ENCODE results near the gene SNTB2. TPM values are rescaled to one million over a fixed set of nuclear protein-coding genes. Genes with fewer than 3 reads are reported as not detected.

The SNTB2 gene
- total and polyA plus RNA-seq, 10 of the 15 experiments (the other 5 are each of a cell fraction or from before 2014, with no cell fraction given): 1.2 to 15.7 (median 5.0) TPM

GRCh38 chr16:69311533-69312387, 124.8 kb downstream of the SNTB2 start (continued):
- TF ChIP-seq, protein P1, sequence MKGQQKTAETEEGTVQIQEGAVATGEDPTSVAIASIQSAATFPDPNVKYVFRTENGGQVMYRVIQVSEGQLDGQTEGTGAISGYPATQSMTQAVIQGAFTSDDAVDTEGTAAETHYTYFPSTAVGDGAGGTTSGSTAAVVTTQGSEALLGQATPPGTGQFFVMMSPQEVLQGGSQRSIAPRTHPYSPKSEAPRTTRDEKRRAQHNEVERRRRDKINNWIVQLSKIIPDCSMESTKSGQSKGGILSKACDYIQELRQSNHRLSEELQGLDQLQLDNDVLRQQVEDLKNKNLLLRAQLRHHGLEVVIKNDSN (IDR thresholded peaks at IDR 0.05; ENCODE audit: borderline replicate concordance, extremely low read length, insufficient read depth, low read depth, low read length): no peak
- TF ChIP-seq HSF1 (IDR thresholded peaks at IDR 0.05; ENCODE audit: low read depth, low read length) (no peak), SMAD1 (IDR thresholded peaks at IDR 0.05; ENCODE audit: low read depth, partially characterized antibody) (no peak), IRF4 (IDR thresholded peaks at IDR 0.05; ENCODE audit: low read depth, low read length) (no peak), ASH2L (IDR thresholded peaks at IDR 0.05; ENCODE audit: borderline replicate concordance, low read depth) (peak; percentile 76; the same call in 1 of the 2 replicates), MYC (IDR thresholded peaks at IDR 0.05; ENCODE audit: insufficient read depth, insufficient read length, insufficient replicate concordance, low read length, severe bottlenecking) (no peak), GATAD2B (conservative IDR thresholded peaks at IDR 0.05; ENCODE audit: low read depth) (0 out of 2 replicates have a peak, but pooled peaks have one; percentile 79), GABPA (IDR thresholded peaks at IDR 0.05; ENCODE audit: low read depth) (no peak), LARP7 (IDR thresholded peaks at IDR 0.05) (peak; percentile 82), CBFB (IDR thresholded peaks at IDR 0.05; ENCODE audit: low read depth) (no peak), ZBTB40 (IDR thresholded peaks at IDR 0.05; ENCODE audit: borderline replicate concordance) (no peak), TBL1XR1 (IDR thresholded peaks at IDR 0.05; ENCODE audit: low read depth, low read length) (no peak), ZSCAN29 (IDR thresholded peaks at IDR 0.05) (no peak; the same call in 1 of the 2 replicates), PML (IDR thresholded peaks at IDR 0.05; ENCODE audit: low read length) (no peak)
- TF ChIP-seq, protein P2, sequence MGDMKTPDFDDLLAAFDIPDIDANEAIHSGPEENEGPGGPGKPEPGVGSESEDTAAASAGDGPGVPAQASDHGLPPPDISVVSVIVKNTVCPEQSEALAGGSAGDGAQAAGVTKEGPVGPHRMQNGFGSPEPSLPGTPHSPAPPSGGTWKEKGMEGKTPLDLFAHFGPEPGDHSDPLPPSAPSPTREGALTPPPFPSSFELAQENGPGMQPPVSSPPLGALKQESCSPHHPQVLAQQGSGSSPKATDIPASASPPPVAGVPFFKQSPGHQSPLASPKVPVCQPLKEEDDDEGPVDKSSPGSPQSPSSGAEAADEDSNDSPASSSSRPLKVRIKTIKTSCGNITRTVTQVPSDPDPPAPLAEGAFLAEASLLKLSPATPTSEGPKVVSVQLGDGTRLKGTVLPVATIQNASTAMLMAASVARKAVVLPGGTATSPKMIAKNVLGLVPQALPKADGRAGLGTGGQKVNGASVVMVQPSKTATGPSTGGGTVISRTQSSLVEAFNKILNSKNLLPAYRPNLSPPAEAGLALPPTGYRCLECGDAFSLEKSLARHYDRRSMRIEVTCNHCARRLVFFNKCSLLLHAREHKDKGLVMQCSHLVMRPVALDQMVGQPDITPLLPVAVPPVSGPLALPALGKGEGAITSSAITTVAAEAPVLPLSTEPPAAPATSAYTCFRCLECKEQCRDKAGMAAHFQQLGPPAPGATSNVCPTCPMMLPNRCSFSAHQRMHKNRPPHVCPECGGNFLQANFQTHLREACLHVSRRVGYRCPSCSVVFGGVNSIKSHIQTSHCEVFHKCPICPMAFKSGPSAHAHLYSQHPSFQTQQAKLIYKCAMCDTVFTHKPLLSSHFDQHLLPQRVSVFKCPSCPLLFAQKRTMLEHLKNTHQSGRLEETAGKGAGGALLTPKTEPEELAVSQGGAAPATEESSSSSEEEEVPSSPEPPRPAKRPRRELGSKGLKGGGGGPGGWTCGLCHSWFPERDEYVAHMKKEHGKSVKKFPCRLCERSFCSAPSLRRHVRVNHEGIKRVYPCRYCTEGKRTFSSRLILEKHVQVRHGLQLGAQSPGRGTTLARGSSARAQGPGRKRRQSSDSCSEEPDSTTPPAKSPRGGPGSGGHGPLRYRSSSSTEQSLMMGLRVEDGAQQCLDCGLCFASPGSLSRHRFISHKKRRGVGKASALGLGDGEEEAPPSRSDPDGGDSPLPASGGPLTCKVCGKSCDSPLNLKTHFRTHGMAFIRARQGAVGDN (IDR thresholded peaks at IDR 0.05): peak; percentile 63; the same call in 1 of the 2 replicates
- TF ChIP-seq, protein P3, sequence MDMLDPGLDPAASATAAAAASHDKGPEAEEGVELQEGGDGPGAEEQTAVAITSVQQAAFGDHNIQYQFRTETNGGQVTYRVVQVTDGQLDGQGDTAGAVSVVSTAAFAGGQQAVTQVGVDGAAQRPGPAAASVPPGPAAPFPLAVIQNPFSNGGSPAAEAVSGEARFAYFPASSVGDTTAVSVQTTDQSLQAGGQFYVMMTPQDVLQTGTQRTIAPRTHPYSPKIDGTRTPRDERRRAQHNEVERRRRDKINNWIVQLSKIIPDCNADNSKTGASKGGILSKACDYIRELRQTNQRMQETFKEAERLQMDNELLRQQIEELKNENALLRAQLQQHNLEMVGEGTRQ (IDR thresholded peaks at IDR 0.05; ENCODE audit: borderline replicate concordance, low read depth, low read length): no peak
